ENCODE data around the gene EPHA10.
A peak's percentile ranks its signal among the peaks of the same experiment; 100 is the strongest.
"Not testable (repeated sequence)": the region's sequence is repeated elsewhere in the genome, so short reads cannot be mapped to it uniquely, and the experiment has no call there.

The EPHA10 gene

DNA sequence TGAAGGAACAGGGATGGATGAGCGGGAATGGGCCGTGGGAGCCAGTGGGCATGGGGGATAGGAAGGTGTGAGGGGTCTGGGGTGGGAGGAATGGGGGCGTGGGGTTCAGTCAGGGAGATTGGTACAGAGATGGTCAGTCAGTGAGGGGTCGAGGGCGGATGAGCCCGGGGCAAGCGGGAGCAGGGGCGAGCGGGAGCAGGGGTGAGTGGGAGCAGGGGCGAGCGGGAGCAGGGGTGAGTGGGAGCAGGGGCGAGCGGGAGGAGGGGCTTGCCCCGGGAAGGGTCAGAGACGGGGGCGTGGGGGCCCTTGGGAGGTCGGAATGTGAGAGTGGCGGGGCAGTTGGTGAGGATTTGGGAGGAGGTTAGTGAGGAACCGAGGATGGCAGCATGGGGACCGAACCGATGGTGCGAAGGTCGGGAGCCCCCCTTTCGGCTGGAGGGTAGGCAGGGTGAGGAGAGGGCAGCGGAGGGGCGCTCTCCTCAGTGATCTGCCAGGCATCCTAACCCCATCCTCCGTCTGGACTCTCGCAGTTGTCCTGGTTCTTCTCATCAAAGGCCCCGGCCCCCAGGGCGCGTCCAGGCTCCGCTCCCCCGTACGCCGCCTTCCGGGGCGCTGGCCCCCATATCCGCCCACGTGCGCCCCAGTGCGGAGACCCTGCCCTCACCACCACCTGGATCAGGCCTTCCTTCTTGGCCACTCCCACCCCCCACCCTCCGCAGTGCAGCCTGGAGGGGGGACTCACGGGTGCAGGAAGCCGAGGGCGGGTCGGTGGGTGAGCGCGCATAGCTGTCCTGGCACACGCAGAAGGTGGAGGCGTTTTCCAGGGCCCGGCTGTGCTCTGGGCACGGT, 11.2 kb downstream of the EPHA10 start:
- H3K4me1 ChIP-seq (ENCODE audit: control insufficient read depth in 1 of 2, insufficient read depth in 2 of 2, low read length in 2 of 2): peaks cover 0 to 6% of the 10 kb centered on the region in 2 donors
- H3K27me3 ChIP-seq (ENCODE audit: control insufficient read depth in 1 of 2, insufficient read depth in 2 of 2, low read length in 2 of 2): peaks cover 23 to 27% of the 10 kb centered on the region in 2 donors
- no peak overlapping the region for H3K4me3 ChIP-seq (ENCODE audit: low read depth in 1 of 2, low read length in 2 of 2)
- no peaks in the 10 kb centered on the region for H3K36me3 ChIP-seq (ENCODE audit: control insufficient read depth in 1 of 2, insufficient read depth in 2 of 2, low read length in 2 of 2)
- no peak overlapping the region for H3K27ac ChIP-seq (ENCODE audit: low read depth, low read length)
- no peak overlapping the region for H3K9ac ChIP-seq (ENCODE audit: low read depth in 1 of 2, low read length in 2 of 2)
- no peaks in the 10 kb centered on the region for H3K9me3 ChIP-seq (ENCODE audit: control insufficient read depth in 1 of 2, low read length in 2 of 2)

DNA sequence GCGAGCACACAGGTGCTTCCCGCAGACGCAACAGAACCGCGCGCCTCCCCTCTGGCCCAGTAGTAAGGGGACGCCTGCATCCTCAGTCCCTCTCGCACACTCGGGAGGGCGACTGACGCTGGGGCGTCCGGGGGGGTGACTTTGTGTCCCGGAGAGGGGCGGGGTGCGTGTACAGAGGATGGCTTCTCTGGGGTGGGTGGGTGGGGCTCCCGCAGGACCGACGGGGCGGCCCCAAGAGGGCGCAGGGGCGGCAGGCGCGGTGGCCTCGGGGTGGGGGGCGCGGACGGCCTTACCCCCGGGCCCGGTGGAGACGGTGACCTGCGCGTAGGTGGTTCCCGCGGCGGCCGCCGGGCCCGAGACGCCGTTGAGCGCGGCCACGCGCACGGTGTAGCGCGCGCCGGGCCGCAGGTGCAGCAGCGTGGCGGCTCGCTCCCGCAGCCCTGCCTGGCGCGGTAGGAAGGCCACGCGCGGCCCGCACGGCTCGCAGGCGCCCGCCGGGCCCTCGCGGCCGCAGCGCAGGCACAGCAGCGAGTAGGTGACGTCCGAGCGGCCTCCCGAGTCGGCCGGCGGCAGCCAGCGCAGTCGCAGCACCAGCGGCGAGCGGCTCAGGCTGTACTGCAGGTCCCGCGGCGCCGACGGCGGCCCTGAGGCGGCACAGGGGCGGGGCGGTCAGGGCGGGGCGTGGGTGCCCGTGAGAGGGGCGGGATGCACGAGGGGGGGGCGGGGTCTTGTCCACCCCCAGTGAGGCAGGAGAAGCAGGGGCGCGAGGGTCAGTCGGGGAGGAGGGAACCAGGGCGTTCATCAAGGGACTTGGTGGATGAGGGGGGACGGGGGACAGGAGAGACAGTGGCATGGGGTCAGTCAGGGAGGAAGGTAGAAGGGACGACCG, 12.1 kb downstream of the EPHA10 start:
- Histone ChIP-seq H3K9ac (ENCODE audit: low read depth in 1 of 2, low read length in 2 of 2) (no peak overlapping the region), H3K36me3 (ENCODE audit: control insufficient read depth in 1 of 2, insufficient read depth in 2 of 2, low read length in 2 of 2) (no peaks in the 10 kb centered on the region), H3K4me1 (ENCODE audit: control insufficient read depth in 1 of 2, insufficient read depth in 2 of 2, low read length in 2 of 2) (peaks cover 0 to 6% of the 10 kb centered on the region in 2 donors), H3K9me3 (ENCODE audit: control insufficient read depth in 1 of 2, low read length in 2 of 2) (no peaks in the 10 kb centered on the region), H3K4me3 (ENCODE audit: low read depth in 1 of 2, low read length in 2 of 2) (peak overlapping the region; percentile 62 to 69), H3K27ac (ENCODE audit: low read depth, low read length) (no peak overlapping the region), H3K27me3 (ENCODE audit: control insufficient read depth in 1 of 2, insufficient read depth in 2 of 2, low read length in 2 of 2) (peaks cover 18 to 27% of the 10 kb centered on the region in 2 donors)

DNA sequence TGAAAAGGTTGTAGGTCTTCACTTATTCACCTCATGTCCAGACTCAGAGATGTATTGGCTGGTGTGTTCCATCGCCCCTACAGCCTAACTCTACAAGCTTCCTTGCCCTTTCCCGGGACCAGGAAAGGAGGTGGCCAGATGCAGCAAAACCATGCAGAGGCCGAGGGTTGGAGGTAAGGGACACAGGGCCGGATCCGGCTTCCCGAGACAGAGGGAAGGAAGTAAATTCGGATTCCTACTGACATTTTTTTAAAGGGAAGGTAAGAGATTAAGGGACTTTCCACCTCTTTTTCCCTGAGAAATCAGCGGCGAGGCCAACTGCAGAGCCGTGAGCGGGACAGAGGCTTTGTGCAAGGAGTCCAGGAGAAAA, 12.7 kb downstream of the EPHA10 start:
- Histone ChIP-seq H3K4me3 (ENCODE audit: low read depth in 1 of 2, low read length in 2 of 2) (peak overlapping the region; percentile 62 to 69), H3K4me1 (ENCODE audit: control insufficient read depth in 1 of 2, insufficient read depth in 2 of 2, low read length in 2 of 2) (peaks cover 0 to 6% of the 10 kb centered on the region in 2 donors), H3K36me3 (ENCODE audit: control insufficient read depth in 1 of 2, insufficient read depth in 2 of 2, low read length in 2 of 2) (no peaks in the 10 kb centered on the region), H3K27me3 (ENCODE audit: control insufficient read depth in 1 of 2, insufficient read depth in 2 of 2, low read length in 2 of 2) (peaks cover 18 to 27% of the 10 kb centered on the region in 2 donors), H3K9me3 (ENCODE audit: control insufficient read depth in 1 of 2, low read length in 2 of 2) (no peaks in the 10 kb centered on the region), H3K9ac (ENCODE audit: low read depth in 1 of 2, low read length in 2 of 2) (no peak overlapping the region), H3K27ac (ENCODE audit: low read depth, low read length) (no peak overlapping the region)

DNA sequence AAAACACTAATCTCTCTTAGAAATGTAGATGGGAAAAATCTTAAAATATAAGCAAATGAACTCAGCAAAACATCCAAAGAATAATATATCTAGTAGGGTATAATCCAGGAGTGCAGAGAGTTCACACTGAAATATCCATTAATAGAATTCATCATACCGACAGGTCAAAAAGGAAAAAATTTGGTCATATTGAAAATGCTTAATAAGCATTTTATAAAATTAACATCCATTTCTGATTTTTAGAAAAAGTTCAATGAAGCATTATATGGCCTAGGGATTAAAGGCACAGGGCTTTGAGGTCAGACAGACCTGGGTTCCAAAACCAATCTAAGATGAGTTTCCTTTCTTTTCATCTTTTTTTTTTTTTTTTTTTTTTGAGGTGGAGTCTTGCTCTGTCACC, 16.4 kb downstream of the EPHA10 start:
- Histone ChIP-seq H3K36me3 (ENCODE audit: control insufficient read depth in 1 of 2, insufficient read depth in 2 of 2, low read length in 2 of 2) (no peaks in the 10 kb centered on the region), H3K27ac (ENCODE audit: low read depth, low read length) (no peak overlapping the region), H3K4me1 (ENCODE audit: control insufficient read depth in 1 of 2, insufficient read depth in 2 of 2, low read length in 2 of 2) (peaks cover 0 to under 1% of the 10 kb centered on the region in 2 donors), H3K4me3 (ENCODE audit: low read depth in 1 of 2, low read length in 2 of 2) (no peak overlapping the region), H3K27me3 (ENCODE audit: control insufficient read depth in 1 of 2, insufficient read depth in 2 of 2, low read length in 2 of 2) (peaks cover 7% of the 10 kb centered on the region in 2 donors), H3K9ac (ENCODE audit: low read depth in 1 of 2, low read length in 2 of 2) (no peak overlapping the region), H3K9me3 (ENCODE audit: control insufficient read depth in 1 of 2, low read length in 2 of 2) (no peaks in the 10 kb centered on the region)

DNA sequence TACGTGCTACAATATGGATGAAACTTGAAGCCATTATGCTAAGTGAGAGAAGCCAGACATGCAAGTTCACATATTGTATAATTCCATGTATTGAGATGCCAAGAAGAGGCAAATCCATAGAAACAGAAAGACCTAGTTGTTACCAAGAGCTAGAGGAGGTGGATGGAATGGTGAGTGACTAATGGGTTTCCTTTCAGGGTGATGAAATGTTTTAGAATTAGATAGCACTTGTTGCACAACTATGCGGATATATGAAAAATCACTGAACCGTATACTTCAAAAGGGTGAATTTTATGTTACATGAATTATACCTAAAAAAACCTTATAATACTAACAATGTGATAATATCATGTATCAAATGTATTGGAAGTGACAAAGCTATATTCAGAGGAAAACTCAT, 18.1 kb downstream of the EPHA10 start:
- H3K27me3 ChIP-seq (ENCODE audit: control insufficient read depth in 1 of 2, insufficient read depth in 2 of 2, low read length in 2 of 2): peaks cover under 1% of the 10 kb centered on the region in 2 donors

DNA sequence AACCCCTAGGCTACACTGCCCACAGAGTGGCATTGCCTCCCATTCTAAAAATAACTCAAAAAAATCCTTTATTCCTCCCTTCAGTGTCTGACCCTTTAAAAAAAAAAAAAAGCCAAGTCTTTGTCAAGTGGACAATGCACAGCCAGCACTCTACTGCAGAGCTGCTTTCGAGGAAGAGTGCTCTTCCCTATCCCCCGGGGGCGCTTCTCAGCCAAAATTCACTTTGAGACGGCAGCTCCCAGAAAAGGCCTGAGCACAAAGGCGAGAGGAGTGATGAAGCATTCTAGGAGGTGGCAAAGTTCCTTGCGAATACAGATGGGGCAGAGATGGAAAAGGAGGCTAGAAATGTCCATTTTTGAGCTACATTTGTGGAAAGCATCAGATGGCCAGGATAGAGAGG, 23.3 kb downstream of the EPHA10 start:
- no peak overlapping the region for H3K27ac ChIP-seq (ENCODE audit: low read depth, low read length)
- H3K9me3 ChIP-seq (ENCODE audit: control insufficient read depth in 1 of 2, low read length in 2 of 2): no peaks in the 10 kb centered on the region
- H3K9ac ChIP-seq (ENCODE audit: low read depth in 1 of 2, low read length in 2 of 2): no peak overlapping the region
- no peaks in the 10 kb centered on the region for H3K27me3 ChIP-seq (ENCODE audit: control insufficient read depth in 1 of 2, insufficient read depth in 2 of 2, low read length in 2 of 2)
- no peaks in the 10 kb centered on the region for H3K36me3 ChIP-seq (ENCODE audit: control insufficient read depth in 1 of 2, insufficient read depth in 2 of 2, low read length in 2 of 2)
- peaks cover 0 to 7% of the 10 kb centered on the region in 2 donors for H3K4me1 ChIP-seq (ENCODE audit: control insufficient read depth in 1 of 2, insufficient read depth in 2 of 2, low read length in 2 of 2)
- no peak overlapping the region for H3K4me3 ChIP-seq (ENCODE audit: low read depth in 1 of 2, low read length in 2 of 2)

More for the DNA sequence above, 18.1 kb downstream of the EPHA10 start:
- Histone ChIP-seq H3K27ac (ENCODE audit: low read depth, low read length) (no peak overlapping the region), H3K4me1 (ENCODE audit: control insufficient read depth in 1 of 2, insufficient read depth in 2 of 2, low read length in 2 of 2) (no peaks in the 10 kb centered on the region), H3K9ac (ENCODE audit: low read depth in 1 of 2, low read length in 2 of 2) (no peak overlapping the region), H3K9me3 (ENCODE audit: control insufficient read depth in 1 of 2, low read length in 2 of 2) (no peaks in the 10 kb centered on the region), H3K4me3 (ENCODE audit: low read depth in 1 of 2, low read length in 2 of 2) (no peak overlapping the region), H3K36me3 (ENCODE audit: control insufficient read depth in 1 of 2, insufficient read depth in 2 of 2, low read length in 2 of 2) (no peaks in the 10 kb centered on the region)

DNA sequence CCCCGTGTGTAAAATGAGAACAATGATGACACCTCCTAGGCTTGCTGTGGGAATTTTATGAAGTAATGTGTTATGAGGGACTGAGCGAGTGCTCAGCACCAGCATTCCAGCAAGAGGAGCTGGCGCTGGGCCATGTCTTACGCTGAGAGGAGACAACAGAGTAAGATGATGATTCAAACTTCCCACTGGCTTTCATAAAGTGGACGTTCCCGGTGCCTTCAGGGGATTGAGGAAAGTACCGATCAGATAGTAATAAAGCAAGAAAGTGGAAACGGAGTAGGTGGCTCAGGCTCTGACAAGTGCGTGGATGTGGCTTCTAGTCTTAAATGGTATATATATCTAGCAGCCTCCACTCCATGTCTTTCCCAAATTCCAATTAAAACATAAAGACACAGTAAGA, 23.8 kb downstream of the EPHA10 start:
- Histone ChIP-seq H3K9ac (ENCODE audit: low read depth in 1 of 2, low read length in 2 of 2) (no peak overlapping the region), H3K27ac (ENCODE audit: low read depth, low read length) (no peak overlapping the region), H3K27me3 (ENCODE audit: control insufficient read depth in 1 of 2, insufficient read depth in 2 of 2, low read length in 2 of 2) (no peaks in the 10 kb centered on the region), H3K36me3 (ENCODE audit: control insufficient read depth in 1 of 2, insufficient read depth in 2 of 2, low read length in 2 of 2) (no peaks in the 10 kb centered on the region), H3K4me3 (ENCODE audit: low read depth in 1 of 2, low read length in 2 of 2) (no peak overlapping the region), H3K4me1 (ENCODE audit: control insufficient read depth in 1 of 2, insufficient read depth in 2 of 2, low read length in 2 of 2) (peaks cover 0 to 7% of the 10 kb centered on the region in 2 donors), H3K9me3 (ENCODE audit: control insufficient read depth in 1 of 2, low read length in 2 of 2) (no peaks in the 10 kb centered on the region)

DNA sequence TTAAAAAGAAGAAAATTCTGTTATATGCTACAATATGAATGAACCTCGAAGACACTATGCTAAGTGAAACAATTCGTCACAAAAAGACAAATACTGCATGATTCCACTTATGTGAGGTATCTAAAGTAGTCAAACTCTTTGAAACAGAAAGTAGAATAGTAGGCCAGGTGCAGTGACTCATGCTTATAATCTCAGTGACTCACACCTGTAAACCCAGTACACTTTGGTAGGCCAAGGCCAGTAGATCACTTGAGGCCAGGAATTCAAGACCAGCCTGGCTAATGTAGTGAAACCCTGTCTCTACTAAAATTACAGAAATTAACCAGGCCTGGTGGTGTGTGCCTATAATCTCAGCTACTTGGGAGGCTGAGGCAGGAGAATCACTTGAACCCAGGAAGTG, 25.7 kb downstream of the EPHA10 start:
- no peaks in the 10 kb centered on the region for H3K9me3 ChIP-seq (ENCODE audit: control insufficient read depth in 1 of 2, low read length in 2 of 2)
- H3K27me3 ChIP-seq (ENCODE audit: control insufficient read depth in 1 of 2, insufficient read depth in 2 of 2, low read length in 2 of 2): no peaks in the 10 kb centered on the region
- no peak overlapping the region for H3K27ac ChIP-seq (ENCODE audit: low read depth, low read length)
- H3K9ac ChIP-seq (ENCODE audit: low read depth in 1 of 2, low read length in 2 of 2): no peak overlapping the region
- H3K4me1 ChIP-seq (ENCODE audit: control insufficient read depth in 1 of 2, insufficient read depth in 2 of 2, low read length in 2 of 2): peaks cover 6 to 14% of the 10 kb centered on the region in 2 donors
- H3K4me3 ChIP-seq (ENCODE audit: low read depth in 1 of 2, low read length in 2 of 2): no peak overlapping the region
- H3K36me3 ChIP-seq (ENCODE audit: control insufficient read depth in 1 of 2, insufficient read depth in 2 of 2, low read length in 2 of 2): no peaks in the 10 kb centered on the region

DNA sequence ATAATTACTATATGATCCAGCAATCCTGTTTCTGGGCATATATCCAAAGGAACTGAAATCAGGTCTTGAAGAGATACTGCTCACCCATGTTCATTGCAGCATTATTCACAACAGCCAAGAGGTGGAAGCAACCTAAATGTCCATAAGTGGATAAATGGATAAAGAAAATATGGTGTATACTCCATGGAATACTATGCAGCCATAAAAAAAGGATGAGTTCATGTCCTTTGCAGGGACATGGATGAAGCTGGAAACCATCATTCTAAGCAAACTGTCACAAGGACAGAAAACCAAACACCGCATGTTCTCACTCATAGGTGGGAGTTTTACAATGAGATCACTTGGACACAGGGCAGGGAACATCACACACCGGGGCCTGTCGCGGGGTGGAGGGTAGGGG, 26.3 kb downstream of the EPHA10 start:
- H3K4me3 ChIP-seq (ENCODE audit: low read depth in 1 of 2, low read length in 2 of 2); H3K36me3 ChIP-seq (ENCODE audit: control insufficient read depth in 1 of 2, insufficient read depth in 2 of 2, low read length in 2 of 2); H3K27me3 ChIP-seq (ENCODE audit: control insufficient read depth in 1 of 2, insufficient read depth in 2 of 2, low read length in 2 of 2); H3K27ac ChIP-seq (ENCODE audit: low read depth, low read length); H3K9me3 ChIP-seq (ENCODE audit: control insufficient read depth in 1 of 2, low read length in 2 of 2); H3K9ac ChIP-seq (ENCODE audit: low read depth in 1 of 2, low read length in 2 of 2): not testable (repeated sequence)
- peaks cover 10 to 20% of the 10 kb centered on the region in 2 donors for H3K4me1 ChIP-seq (ENCODE audit: control insufficient read depth in 1 of 2, insufficient read depth in 2 of 2, low read length in 2 of 2)

DNA sequence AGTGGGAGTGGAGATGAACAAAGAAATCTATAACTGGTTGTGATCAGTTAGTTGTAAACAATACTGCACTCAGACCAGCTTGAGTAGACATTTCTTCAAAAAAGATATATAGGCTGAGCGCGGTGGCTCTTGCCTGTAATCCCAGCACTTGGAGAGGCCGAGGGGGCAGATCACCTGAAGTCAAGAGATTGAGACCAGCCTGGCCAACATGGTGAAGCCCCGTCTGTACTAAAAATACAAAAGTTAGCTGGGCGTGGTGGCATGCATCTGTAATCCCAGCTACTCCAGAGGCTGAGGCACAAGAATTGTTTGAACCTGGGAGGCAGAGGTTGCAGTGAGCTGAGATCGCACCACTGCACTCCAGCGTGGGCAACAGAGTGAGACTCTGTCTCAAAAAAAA, 26.9 kb downstream of the EPHA10 start:
- not testable (repeated sequence) for H3K9me3 ChIP-seq (ENCODE audit: control insufficient read depth in 1 of 2, low read length in 2 of 2); H3K4me3 ChIP-seq (ENCODE audit: low read depth in 1 of 2, low read length in 2 of 2); H3K27me3 ChIP-seq (ENCODE audit: control insufficient read depth in 1 of 2, insufficient read depth in 2 of 2, low read length in 2 of 2); H3K27ac ChIP-seq (ENCODE audit: low read depth, low read length); H3K36me3 ChIP-seq (ENCODE audit: control insufficient read depth in 1 of 2, insufficient read depth in 2 of 2, low read length in 2 of 2); H3K9ac ChIP-seq (ENCODE audit: low read depth in 1 of 2, low read length in 2 of 2)
- peaks cover 11 to 20% of the 10 kb centered on the region in 2 donors for H3K4me1 ChIP-seq (ENCODE audit: control insufficient read depth in 1 of 2, insufficient read depth in 2 of 2, low read length in 2 of 2)
